IMR-90 (cell line): ENCODE measurements around the gene CERS5.

ENCODE experiments used
- MXI1 ChIP-seq: IDR thresholded peaks from 2 replicates; pipeline ENCODE4 v1.6.1; 2012; ENCODE audit warnings: low read depth, mild to moderate bottlenecking, low read length, moderate library complexity, borderline replicate concordance
- POLR2A ChIP-seq: IDR thresholded peaks from 2 replicates; pipeline ENCODE4 v1.6.1; 2012; ENCODE audit warnings: mild to moderate bottlenecking, low read depth, low read length
- TF ChIP-seq, protein P1 (sequence below): conservative IDR thresholded peaks from 2 replicates; pipeline ENCODE4 v1.5.1; 2012; ENCODE audit warnings: mild to moderate bottlenecking, low read depth, low read length, improper control_type of control experiment

DNA sequence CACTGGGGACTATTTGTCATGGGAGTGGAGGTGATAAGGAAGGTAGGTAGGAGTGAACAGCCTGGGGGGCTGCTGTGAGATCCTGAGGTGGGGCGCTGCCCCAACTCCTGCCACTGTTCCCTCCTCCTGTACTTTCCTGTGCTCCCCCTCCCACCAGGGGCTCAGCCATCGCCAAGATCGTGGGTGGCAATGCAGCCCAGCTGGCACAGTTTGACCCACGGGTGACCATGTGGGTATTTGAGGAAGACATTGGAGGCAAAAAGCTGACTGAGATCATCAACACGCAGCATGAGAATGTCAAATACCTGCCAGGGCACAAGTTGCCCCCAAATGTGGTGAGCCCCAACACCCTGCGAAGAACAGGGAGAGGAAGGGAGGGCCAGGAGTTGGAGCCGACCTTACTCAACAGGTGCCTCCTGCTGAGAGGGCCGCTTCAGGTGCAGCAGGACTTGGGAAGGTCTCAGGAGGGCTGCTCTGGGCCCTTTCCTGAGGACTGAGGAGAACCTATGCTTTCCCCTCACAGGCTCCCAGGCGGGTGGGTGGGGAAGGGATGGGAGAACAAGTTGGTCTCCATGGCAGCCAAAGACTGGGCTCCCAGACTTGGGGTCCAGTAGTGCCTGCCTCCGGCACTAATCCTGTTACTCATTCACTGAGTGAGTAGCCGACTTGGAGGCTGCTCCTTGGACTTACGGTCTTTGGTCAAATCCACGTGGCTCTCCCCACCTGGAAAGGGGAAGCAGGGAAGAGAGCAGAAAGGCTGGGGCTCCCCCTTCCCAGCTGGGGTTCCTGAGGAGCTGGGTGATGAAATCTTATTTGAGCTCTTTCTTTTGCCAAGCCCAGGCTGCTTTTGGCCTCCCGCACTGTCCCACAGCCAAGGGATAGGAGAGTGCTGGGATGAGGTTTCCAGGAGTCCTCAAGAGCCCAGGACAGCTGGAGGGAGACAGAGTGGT, 62.5 kb downstream of the CERS5 start:
- TF ChIP-seq MXI1 (no peak), POLR2A (no peak)
- TF ChIP-seq, protein P1, sequence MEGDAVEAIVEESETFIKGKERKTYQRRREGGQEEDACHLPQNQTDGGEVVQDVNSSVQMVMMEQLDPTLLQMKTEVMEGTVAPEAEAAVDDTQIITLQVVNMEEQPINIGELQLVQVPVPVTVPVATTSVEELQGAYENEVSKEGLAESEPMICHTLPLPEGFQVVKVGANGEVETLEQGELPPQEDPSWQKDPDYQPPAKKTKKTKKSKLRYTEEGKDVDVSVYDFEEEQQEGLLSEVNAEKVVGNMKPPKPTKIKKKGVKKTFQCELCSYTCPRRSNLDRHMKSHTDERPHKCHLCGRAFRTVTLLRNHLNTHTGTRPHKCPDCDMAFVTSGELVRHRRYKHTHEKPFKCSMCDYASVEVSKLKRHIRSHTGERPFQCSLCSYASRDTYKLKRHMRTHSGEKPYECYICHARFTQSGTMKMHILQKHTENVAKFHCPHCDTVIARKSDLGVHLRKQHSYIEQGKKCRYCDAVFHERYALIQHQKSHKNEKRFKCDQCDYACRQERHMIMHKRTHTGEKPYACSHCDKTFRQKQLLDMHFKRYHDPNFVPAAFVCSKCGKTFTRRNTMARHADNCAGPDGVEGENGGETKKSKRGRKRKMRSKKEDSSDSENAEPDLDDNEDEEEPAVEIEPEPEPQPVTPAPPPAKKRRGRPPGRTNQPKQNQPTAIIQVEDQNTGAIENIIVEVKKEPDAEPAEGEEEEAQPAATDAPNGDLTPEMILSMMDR, result no peak
